Endothelial cell of umbilical vein (primary cell): ENCODE data around the gene PLEKHG7. TPM values are rescaled to one million over a fixed set of nuclear protein-coding genes. Genes with fewer than 3 reads are reported as not detected.

Source experiments
- BruUV-seq: library from RNA; stranded (reverse); fragments of 400-500 nt; replicated peaks from 2 replicates; lab custom pipeline; 2021; lab: Mats Ljungman, UMichigan
- CTCF ChIA-PET: fragments of 300-600, 350-600 bp; sonication (Branson Sonifier 250); formaldehyde crosslinking; loops from one replicate; lab custom pipeline; 2021; ENCODE audit warnings: antibody characterized with exemption, inconsistent platforms; lab: Charles Lee
- POLR2A ChIA-PET: fragments of 300-600, 350-600 bp; sonication (Branson Sonifier 250); formaldehyde crosslinking; loops from one replicate; lab custom pipeline; 2021; ENCODE audit warnings: antibody characterized with exemption, inconsistent platforms; lab: Charles Lee
- DNase-seq: peaks from one replicate; pipeline ENCODE4 v3.0.0-alpha.2; 2011; ENCODE audit warnings: low read depth, low spot score
- FAIRE-seq: peaks from 2 replicates; lab custom pipeline; 2011; peaks lifted over from hg19 to GRCh38; lab: Jason Lieb, UNC
- H2AFZ ChIP-seq: 2 replicates; pipeline ENCODE4 v1.6.0; 2012; ENCODE audit warnings: low read depth, low read length, control low read depth, inconsistent platforms
- H3K27ac ChIP-seq: 2 replicates; pipeline ENCODE4 v1.5.1; 2011; ENCODE audit warnings: low read depth, mild to moderate bottlenecking, control low read depth, low read length, moderate library complexity; ENCODE audit not compliant: insufficient read depth
- H3K27me3 ChIP-seq, 2 experiments: 2 replicates each; pipeline versions ENCODE4 v1.6.0 to v1.6.1; 2011; ENCODE audit warnings: low read length in 2 of 2, mixed read lengths in 1 of 2; ENCODE audit not compliant: control insufficient read depth in 2 of 2, insufficient read depth in 2 of 2
- H3K36me3 ChIP-seq, 2 experiments: 2 replicates in 1 of 2; 3 replicates in 1 of 2; pipeline ENCODE4 v1.5.1; 2011; ENCODE audit warnings: low read length in 2 of 2, mild to moderate bottlenecking in 1 of 2, moderate library complexity in 1 of 2; ENCODE audit not compliant: control insufficient read depth in 2 of 2, insufficient read depth in 2 of 2; ENCODE audit errors: extremely low read depth in 1 of 2
- H3K4me1 ChIP-seq: 3 replicates; pipeline ENCODE4 v1.5.1; 2011; ENCODE audit warnings: mild to moderate bottlenecking, low read length; ENCODE audit not compliant: control insufficient read depth, insufficient read depth; ENCODE audit errors: extremely low read depth
- H3K4me2 ChIP-seq: 2 replicates; pipeline ENCODE4 v1.6.1; 2011; ENCODE audit warnings: low read length, control low read depth, mixed read lengths; ENCODE audit not compliant: insufficient read depth
- H3K4me3 ChIP-seq, 3 experiments: fragments of 200-600 bp in 1 of 3; sonication (generic), shearing (Covaris generic) in 1 of 3; replicated peaks in 1 of 3; 2 replicates each; pipeline ENCODE4 v1.5.1; 2011 to 2016; ENCODE audit warnings: control low read depth in 3 of 3, low read length in 3 of 3, mild to moderate bottlenecking in 2 of 3, inconsistent platforms in 1 of 3, low read depth in 1 of 3, moderate library complexity in 1 of 3; ENCODE audit not compliant: insufficient read depth in 1 of 3
- H3K79me2 ChIP-seq: 2 replicates; pipeline ENCODE4 v1.6.0; 2012; ENCODE audit warnings: low read length, inconsistent platforms; ENCODE audit not compliant: control insufficient read depth, insufficient read depth
- H3K9ac ChIP-seq: replicated peaks from 2 replicates; pipeline ENCODE3; 2011; ENCODE audit warnings: low read length, control low read depth; ENCODE audit not compliant: insufficient read depth; ENCODE audit errors: extremely low read depth
- H3K9me1 ChIP-seq: replicated peaks from 3 replicates; pipeline ENCODE4 v1.6.0; 2011; ENCODE audit warnings: mild to moderate bottlenecking, low read length; ENCODE audit not compliant: control insufficient read depth, insufficient read depth; ENCODE audit errors: extremely low read depth
- H3K9me3 ChIP-seq: replicated peaks from 2 replicates; pipeline ENCODE4 v1.5.1; 2012; ENCODE audit warnings: low read length, inconsistent platforms; ENCODE audit not compliant: control insufficient read depth, insufficient read depth
- H4K20me1 ChIP-seq: replicated peaks from 2 replicates; pipeline ENCODE3; 2011; ENCODE audit warnings: mild to moderate bottlenecking, low read length; ENCODE audit not compliant: control insufficient read depth, insufficient read depth; ENCODE audit errors: extremely low read depth
- EZH2 ChIP-seq: IDR thresholded peaks from 2 replicates; pipeline ENCODE4 v1.6.1; 2012; ENCODE audit warnings: borderline replicate concordance, low read depth, mild to moderate bottlenecking, moderate library complexity, low read length, inconsistent platforms; ENCODE audit not compliant: severe bottlenecking
- FOS ChIP-seq: IDR thresholded peaks from 2 replicates; pipeline ENCODE4 v1.6.1; 2011; ENCODE audit warnings: mild to moderate bottlenecking, low read length, moderate library complexity, borderline replicate concordance; ENCODE audit not compliant: insufficient read depth
- GATA2 ChIP-seq: IDR thresholded peaks from 2 replicates; pipeline ENCODE4 v1.7.0; 2011; ENCODE audit warnings: low read depth, mild to moderate bottlenecking, moderate library complexity, mixed read lengths, low read length; ENCODE audit not compliant: insufficient read length, insufficient read depth
- JUN ChIP-seq: IDR thresholded peaks from 2 replicates; pipeline ENCODE4 v1.6.1; 2011; ENCODE audit warnings: borderline replicate concordance, low read depth; ENCODE audit not compliant: insufficient read length, insufficient read depth
- MAX ChIP-seq: IDR thresholded peaks from 2 replicates; pipeline ENCODE4 v1.6.1; 2011; ENCODE audit not compliant: insufficient read depth, insufficient read length
- MYC ChIP-seq: IDR thresholded peaks from one replicate; pipeline ENCODE4 v1.6.1; 2011; ENCODE audit warnings: mild to moderate bottlenecking, low read depth, low read length
- POLR2A ChIP-seq: IDR thresholded peaks from 2 replicates; pipeline ENCODE4 v1.6.1; 2012; ENCODE audit warnings: low read depth, mild to moderate bottlenecking, control low read depth, low read length
- POLR2AphosphoS5 ChIP-seq: IDR thresholded peaks from 2 replicates; pipeline ENCODE4 v1.6.1; 2012; ENCODE audit warnings: low read depth, mild to moderate bottlenecking, control low read depth, low read length, moderate library complexity; ENCODE audit not compliant: insufficient read depth
- dilution Hi-C: fragments of 300-500 bp; cut with MboI; formaldehyde crosslinking; loops from one replicate; pipeline ENCODE4 v1.15.0; 2019; ENCODE audit warnings: low sequenced_read_pairs; ENCODE audit not compliant: extremely low pct_ligation_motif_present
- intact Hi-C: fragments of 100-400 bp; cut with micrococcal nuclease; formaldehyde crosslinking; loops from one replicate; pipeline ENCODE4 v1.10.0; 2022
- polyA plus RNA-seq, 4 experiments: library from polyadenylated mRNA; depleted of rRNA in 3 of 4; stranded (reverse) in 3 of 4; unstranded in 1 of 4; fragments of >200 nt; gene quantifications; 2 replicates each; pipeline versions ENCODE4 v1.2.1 to v1.2.3, GENCODE V29; 2011 to 2012; ENCODE audit warnings: missing spikeins in 1 of 4
- total RNA-seq: library from RNA; stranded (reverse); gene quantifications from 2 replicates; pipeline ENCODE4 v1.2.3, GENCODE V29; 2021
- TF ChIP-seq, protein P1 (sequence below), 2 donors: IDR thresholded peaks; 1 replicate in 1 of 2; 2 replicates in 1 of 2; pipeline ENCODE4 v1.5.1; 2011; ENCODE audit warnings: low read length in 2 of 2, mild to moderate bottlenecking in 2 of 2, moderate library complexity in 2 of 2, control low read depth in 1 of 2, inconsistent platforms in 1 of 2, low read depth in 1 of 2; ENCODE audit not compliant: insufficient read depth in 1 of 2; ENCODE audit errors: extremely low read depth in 1 of 2

Gene PLEKHG7
- total and polyA plus RNA-seq, 2 donors (not counting 3 experiments of a cell fraction or from before 2014, with no cell fraction given) = not detected

GRCh38 chr12:92736605-92737004 lies 33.8 kb downstream of the PLEKHG7 start:
- DNase-seq (no peak), FAIRE-seq (no peak)
- Histone ChIP-seq H3K27ac (no peak overlapping the region), H4K20me1 (no peaks in the 10 kb centered on the region), H3K36me3 (no peaks in the 10 kb centered on the region), H3K27me3 (peaks cover 1 to 2% of the 10 kb centered on the region in 2 experiments), H3K79me2 (no peaks in the 10 kb centered on the region), H3K4me1 (peaks cover 4% of the 10 kb centered on the region), H3K9me3 (no peaks in the 10 kb centered on the region), H3K4me2 (no peak overlapping the region), H3K9me1 (no peaks in the 10 kb centered on the region), H2AFZ (no peak overlapping the region), H3K9ac (no peak overlapping the region), H3K4me3 (no peak overlapping the region)
- no TSS peak for BruUV-seq
- ChIA-PET CTCF (no interaction called here), POLR2A (no interaction called here)
- intact Hi-C loops = no loop called here
- TF ChIP-seq MAX (no peak), GATA2 (no peak), FOS (no peak), EZH2 (no peak), POLR2AphosphoS5 (no peak), MYC (no peak), JUN (no peak), POLR2A (no peak)
- TF ChIP-seq, protein P1, sequence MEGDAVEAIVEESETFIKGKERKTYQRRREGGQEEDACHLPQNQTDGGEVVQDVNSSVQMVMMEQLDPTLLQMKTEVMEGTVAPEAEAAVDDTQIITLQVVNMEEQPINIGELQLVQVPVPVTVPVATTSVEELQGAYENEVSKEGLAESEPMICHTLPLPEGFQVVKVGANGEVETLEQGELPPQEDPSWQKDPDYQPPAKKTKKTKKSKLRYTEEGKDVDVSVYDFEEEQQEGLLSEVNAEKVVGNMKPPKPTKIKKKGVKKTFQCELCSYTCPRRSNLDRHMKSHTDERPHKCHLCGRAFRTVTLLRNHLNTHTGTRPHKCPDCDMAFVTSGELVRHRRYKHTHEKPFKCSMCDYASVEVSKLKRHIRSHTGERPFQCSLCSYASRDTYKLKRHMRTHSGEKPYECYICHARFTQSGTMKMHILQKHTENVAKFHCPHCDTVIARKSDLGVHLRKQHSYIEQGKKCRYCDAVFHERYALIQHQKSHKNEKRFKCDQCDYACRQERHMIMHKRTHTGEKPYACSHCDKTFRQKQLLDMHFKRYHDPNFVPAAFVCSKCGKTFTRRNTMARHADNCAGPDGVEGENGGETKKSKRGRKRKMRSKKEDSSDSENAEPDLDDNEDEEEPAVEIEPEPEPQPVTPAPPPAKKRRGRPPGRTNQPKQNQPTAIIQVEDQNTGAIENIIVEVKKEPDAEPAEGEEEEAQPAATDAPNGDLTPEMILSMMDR (IDR thresholded peaks at IDR 0.05; ENCODE audit: extremely low read depth in 1 of 2, insufficient read depth in 1 of 2, low read depth in 1 of 2, low read length in 2 of 2) = no peak
- dilution Hi-C loops = no loop called here
